Panc1 (cell line): ENCODE measurements around the gene MED12L. TPM values are rescaled to one million over a fixed set of nuclear protein-coding genes. Genes with fewer than 3 reads are reported as not detected.

Experiments used
- ATAC-seq: fragments of 200-7000 bp; cut with Tn5 transposase; 2 replicates; pipeline ENCODE4 v1.9.1; 2020; ENCODE audit warnings: mild to moderate bottlenecking, moderate library complexity
- BruUV-seq: library from RNA; stranded (reverse); fragments of 400-500 nt; replicated peaks from 2 replicates; lab custom pipeline; 2021; lab: Mats Ljungman, UMichigan
- CTCF ChIA-PET: fragments of 300-600 bp; sonication (Branson Sonifier 250); formaldehyde crosslinking; loops from one replicate; lab custom pipeline; 2022; ENCODE audit warnings: antibody characterized with exemption; lab: Charles Lee
- POLR2A ChIA-PET: fragments of 300-600 bp; sonication (Branson Sonifier 250); formaldehyde crosslinking; loops from one replicate; lab custom pipeline; 2022; ENCODE audit warnings: antibody characterized with exemption; lab: Charles Lee
- DNase-seq: peaks from one replicate; pipeline ENCODE4 v3.0.0-alpha.2; 2010; ENCODE audit warnings: low read depth, low spot score
- H3K27ac ChIP-seq: 2 replicates; pipeline ENCODE4 v1.5.1; 2011; ENCODE audit warnings: mild to moderate bottlenecking, low read length, inconsistent platforms
- H3K27me3 ChIP-seq: fragments of 200-500 bp; sonication (Bioruptor generic); 2 replicates; pipeline ENCODE4 v1.6.0; 2014; ENCODE audit warnings: low read length, inconsistent platforms; ENCODE audit not compliant: control insufficient read depth, insufficient read depth
- H3K36me3 ChIP-seq: fragments of 200-500 bp; sonication (Bioruptor generic); 2 replicates; pipeline ENCODE4 v1.5.1; 2014; ENCODE audit warnings: inconsistent platforms, mild to moderate bottlenecking, low read length, moderate library complexity; ENCODE audit not compliant: control insufficient read depth, insufficient read depth
- H3K4me1 ChIP-seq: 2 replicates; pipeline ENCODE4 v1.5.1; 2011; ENCODE audit warnings: inconsistent platforms, mild to moderate bottlenecking, low read length, moderate library complexity; ENCODE audit not compliant: control insufficient read depth, insufficient read depth
- H3K4me3 ChIP-seq, 2 experiments: 2 replicates each; pipeline ENCODE4 v1.5.1; 2011 to 2012; ENCODE audit warnings: low read depth in 2 of 2, low read length in 2 of 2, mild to moderate bottlenecking in 2 of 2, inconsistent platforms in 1 of 2, moderate library complexity in 1 of 2
- H3K9me3 ChIP-seq: fragments of 200-500 bp; sonication (Bioruptor generic); 2 replicates; pipeline ENCODE4 v1.5.1; 2014; ENCODE audit warnings: low read depth, mild to moderate bottlenecking, inconsistent platforms, low read length, moderate library complexity; ENCODE audit not compliant: control insufficient read depth, insufficient read depth
- POLR2AphosphoS5 ChIP-seq: IDR thresholded peaks from 2 replicates; pipeline ENCODE4 v1.6.1; 2012; ENCODE audit warnings: mild to moderate bottlenecking, low read depth, low read length, moderate library complexity
- SIN3A ChIP-seq: IDR thresholded peaks from 2 replicates; pipeline ENCODE4 v1.6.1; 2012; ENCODE audit warnings: low read depth, mild to moderate bottlenecking, low read length, moderate library complexity, borderline replicate concordance; ENCODE audit not compliant: insufficient read depth
- TCF7L2 ChIP-seq: IDR thresholded peaks from 2 replicates; pipeline ENCODE4 v1.6.1; 2011; ENCODE audit warnings: mild to moderate bottlenecking, low read depth, low read length, inconsistent platforms
- in situ Hi-C: cut with HindIII; loops from 2 replicates; pipeline ENCODE4 v1.10.0; 2016; ENCODE audit warnings: low sequenced_read_pairs, low pct_unique_long_range_greater_than_20kb
- intact Hi-C: fragments of 100-400 bp; cut with micrococcal nuclease; formaldehyde crosslinking; loops from one replicate; pipeline ENCODE4 v1.10.0; 2022; ENCODE audit not compliant: unreplicated experiment
- total RNA-seq: library from RNA; stranded (reverse); gene quantifications from one replicate; pipeline ENCODE4 v1.2.1, GENCODE V29; 2021; ENCODE audit not compliant: unreplicated experiment
- TF ChIP-seq, protein P1 (sequence below), 2 experiments: IDR thresholded peaks; 2 replicates each; pipeline ENCODE4 v1.6.1; 2011 to 2012; ENCODE audit warnings: low read depth in 2 of 2, control low read depth in 1 of 2, low read length in 1 of 2, mild to moderate bottlenecking in 1 of 2, moderate library complexity in 1 of 2; ENCODE audit not compliant: insufficient read depth in 1 of 2
- TF ChIP-seq, protein P2 (sequence below): fragments of 450-650 bp; IDR thresholded peaks from 2 replicates; pipeline ENCODE4 v1.5.1; 2017; ENCODE audit warnings: mild to moderate bottlenecking

The MED12L gene
- total RNA-seq, 1 experiment from 2014 or later: 2.8 TPM

DNA sequence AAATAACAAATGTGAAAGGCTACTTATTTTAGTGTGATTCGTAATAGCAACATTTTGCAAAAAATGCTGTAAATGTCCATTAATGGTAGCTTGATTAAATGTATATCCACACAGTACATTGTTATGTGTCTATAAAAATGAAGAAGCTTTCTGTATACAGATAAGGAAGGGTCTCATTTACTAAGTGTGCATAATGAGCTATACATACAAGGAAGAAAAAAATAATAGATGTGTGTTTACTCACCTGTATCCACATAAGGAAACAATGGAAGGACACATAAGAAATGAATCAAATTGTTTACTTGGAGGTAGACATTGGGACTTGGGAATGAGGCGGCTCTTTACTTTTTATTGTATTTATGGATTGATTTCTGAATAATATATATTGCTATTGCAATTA lies 34.9 kb downstream of the MED12L start:
- TF ChIP-seq, protein P1, sequence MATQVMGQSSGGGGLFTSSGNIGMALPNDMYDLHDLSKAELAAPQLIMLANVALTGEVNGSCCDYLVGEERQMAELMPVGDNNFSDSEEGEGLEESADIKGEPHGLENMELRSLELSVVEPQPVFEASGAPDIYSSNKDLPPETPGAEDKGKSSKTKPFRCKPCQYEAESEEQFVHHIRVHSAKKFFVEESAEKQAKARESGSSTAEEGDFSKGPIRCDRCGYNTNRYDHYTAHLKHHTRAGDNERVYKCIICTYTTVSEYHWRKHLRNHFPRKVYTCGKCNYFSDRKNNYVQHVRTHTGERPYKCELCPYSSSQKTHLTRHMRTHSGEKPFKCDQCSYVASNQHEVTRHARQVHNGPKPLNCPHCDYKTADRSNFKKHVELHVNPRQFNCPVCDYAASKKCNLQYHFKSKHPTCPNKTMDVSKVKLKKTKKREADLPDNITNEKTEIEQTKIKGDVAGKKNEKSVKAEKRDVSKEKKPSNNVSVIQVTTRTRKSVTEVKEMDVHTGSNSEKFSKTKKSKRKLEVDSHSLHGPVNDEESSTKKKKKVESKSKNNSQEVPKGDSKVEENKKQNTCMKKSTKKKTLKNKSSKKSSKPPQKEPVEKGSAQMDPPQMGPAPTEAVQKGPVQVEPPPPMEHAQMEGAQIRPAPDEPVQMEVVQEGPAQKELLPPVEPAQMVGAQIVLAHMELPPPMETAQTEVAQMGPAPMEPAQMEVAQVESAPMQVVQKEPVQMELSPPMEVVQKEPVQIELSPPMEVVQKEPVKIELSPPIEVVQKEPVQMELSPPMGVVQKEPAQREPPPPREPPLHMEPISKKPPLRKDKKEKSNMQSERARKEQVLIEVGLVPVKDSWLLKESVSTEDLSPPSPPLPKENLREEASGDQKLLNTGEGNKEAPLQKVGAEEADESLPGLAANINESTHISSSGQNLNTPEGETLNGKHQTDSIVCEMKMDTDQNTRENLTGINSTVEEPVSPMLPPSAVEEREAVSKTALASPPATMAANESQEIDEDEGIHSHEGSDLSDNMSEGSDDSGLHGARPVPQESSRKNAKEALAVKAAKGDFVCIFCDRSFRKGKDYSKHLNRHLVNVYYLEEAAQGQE (IDR thresholded peaks at IDR 0.05; ENCODE audit: insufficient read depth in 1 of 2, low read depth in 2 of 2, low read length in 1 of 2): no peak
- TF ChIP-seq TCF7L2: no peak
- TF ChIP-seq, protein P2, sequence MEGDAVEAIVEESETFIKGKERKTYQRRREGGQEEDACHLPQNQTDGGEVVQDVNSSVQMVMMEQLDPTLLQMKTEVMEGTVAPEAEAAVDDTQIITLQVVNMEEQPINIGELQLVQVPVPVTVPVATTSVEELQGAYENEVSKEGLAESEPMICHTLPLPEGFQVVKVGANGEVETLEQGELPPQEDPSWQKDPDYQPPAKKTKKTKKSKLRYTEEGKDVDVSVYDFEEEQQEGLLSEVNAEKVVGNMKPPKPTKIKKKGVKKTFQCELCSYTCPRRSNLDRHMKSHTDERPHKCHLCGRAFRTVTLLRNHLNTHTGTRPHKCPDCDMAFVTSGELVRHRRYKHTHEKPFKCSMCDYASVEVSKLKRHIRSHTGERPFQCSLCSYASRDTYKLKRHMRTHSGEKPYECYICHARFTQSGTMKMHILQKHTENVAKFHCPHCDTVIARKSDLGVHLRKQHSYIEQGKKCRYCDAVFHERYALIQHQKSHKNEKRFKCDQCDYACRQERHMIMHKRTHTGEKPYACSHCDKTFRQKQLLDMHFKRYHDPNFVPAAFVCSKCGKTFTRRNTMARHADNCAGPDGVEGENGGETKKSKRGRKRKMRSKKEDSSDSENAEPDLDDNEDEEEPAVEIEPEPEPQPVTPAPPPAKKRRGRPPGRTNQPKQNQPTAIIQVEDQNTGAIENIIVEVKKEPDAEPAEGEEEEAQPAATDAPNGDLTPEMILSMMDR: no peak
- no peak for TF ChIP-seq SIN3A
- no peak for TF ChIP-seq POLR2AphosphoS5
- Histone ChIP-seq H3K27me3 (no peaks in the 10 kb centered on the region), H3K4me1 (no peaks in the 10 kb centered on the region), H3K9me3 (no peaks in the 10 kb centered on the region), H3K36me3 (no peaks in the 10 kb centered on the region), H3K27ac (no peak overlapping the region), H3K4me3 (no peak overlapping the region)
- ATAC-seq: no peak
- intact Hi-C loops: no loop called here
- CTCF ChIA-PET: no interaction called here
- in situ Hi-C loops: no loop called here
- no TSS peak for BruUV-seq
- no peak for DNase-seq
- POLR2A ChIA-PET: no interaction called here

DNA sequence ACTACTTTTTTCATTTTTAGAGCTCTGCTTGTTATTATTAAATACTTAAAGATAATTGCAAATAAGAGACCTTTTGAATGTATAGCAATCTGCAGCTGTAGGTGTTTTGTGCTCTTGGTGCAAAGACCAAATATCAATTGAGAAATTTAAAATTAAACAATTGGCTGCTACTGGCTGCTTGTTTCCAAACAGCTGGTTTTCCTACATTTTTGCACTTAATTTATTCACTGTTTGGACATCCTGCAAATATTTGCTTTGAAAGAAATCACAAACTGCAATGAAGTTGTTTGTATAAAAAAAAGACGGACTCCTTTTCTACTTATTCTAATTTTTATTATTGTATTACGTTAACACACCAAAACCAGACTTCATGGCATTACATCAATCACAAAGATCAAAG lies 35.6 kb downstream of the MED12L start:
- Histone ChIP-seq H3K4me3 (no peak overlapping the region), H3K9me3 (no peaks in the 10 kb centered on the region), H3K27me3 (no peaks in the 10 kb centered on the region), H3K27ac (no peak overlapping the region), H3K36me3 (no peaks in the 10 kb centered on the region), H3K4me1 (no peaks in the 10 kb centered on the region)
- ATAC-seq (no peak), DNase-seq (no peak)
- intact Hi-C loops: no loop called here
- BruUV-seq: no TSS peak
- in situ Hi-C loops: no loop called here
- ChIA-PET POLR2A (no interaction called here), CTCF (no interaction called here)
- TF ChIP-seq POLR2AphosphoS5: no peak
- TF ChIP-seq TCF7L2: no peak
- no peak for TF ChIP-seq SIN3A
- TF ChIP-seq, protein P2: no peak
- TF ChIP-seq, protein P1 (IDR thresholded peaks at IDR 0.05; ENCODE audit: insufficient read depth in 1 of 2, low read depth in 2 of 2, low read length in 1 of 2): no peak
